Measurements from ENCODE around the gene TCEA3.

TCEA3 gene

DNA sequence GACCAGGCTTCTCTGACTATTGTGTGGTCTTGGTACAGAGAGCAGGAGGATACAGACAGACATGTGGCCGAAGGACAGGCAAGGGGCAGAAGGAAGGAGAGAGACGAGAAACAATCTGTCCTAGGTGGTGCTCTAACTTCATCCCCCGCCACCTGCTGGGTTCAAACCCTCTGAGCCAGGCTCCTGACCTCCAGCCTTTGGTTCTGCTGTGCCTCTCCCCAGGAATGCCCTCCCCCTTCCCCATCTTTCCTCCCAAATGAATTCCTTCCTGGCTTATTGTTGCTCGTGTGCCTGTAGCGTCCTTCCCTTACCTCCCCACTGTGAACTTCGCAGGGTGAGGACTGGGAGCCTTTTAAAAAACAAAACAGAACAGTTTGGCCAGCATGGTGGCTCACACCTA is 5.4 kb downstream of the TCEA3 start:
- DNase-seq: no peak

DNA sequence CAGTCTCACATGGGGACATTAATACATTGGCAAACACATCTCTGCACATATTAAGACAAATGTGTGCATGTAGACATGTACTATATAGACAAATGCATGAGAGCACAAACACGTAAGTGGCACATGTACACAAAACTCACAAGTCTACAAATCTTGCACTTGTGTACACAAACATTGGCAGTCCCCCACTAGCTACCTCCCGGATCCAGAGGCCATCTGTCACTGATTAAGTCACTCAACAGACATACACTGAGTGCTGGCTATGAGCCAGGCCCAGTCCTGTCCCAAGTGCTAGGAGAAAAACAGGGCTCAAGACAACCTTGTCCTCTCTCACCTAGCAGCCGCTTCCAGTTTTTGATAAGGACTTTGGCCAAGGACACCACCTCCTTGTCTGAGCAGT is 7.0 kb downstream of the TCEA3 start:
- DNase-seq: no peak

DNA sequence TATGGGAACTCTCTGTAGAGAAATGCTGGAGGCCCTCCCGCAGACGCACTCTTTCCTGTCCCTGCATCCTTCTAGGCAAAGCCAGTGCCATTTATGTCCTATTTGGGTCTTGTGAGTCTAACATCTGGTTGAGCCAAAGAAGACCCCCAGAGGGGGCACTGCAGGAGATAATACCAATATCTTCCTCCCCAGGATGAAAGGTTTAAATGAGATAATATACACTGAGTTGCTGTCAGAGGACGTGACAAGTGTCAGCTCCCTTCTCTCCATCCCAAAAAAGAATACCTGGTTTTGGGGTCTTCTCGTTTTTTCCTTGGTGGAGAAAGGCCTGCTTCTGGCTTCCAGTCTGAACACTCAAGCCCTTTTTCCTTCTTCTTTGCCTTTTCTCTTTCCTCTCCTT is 7.6 kb downstream of the TCEA3 start:
- DNase-seq: no peak

GRCh38 chr1:23408797-23409290 is 15.7 kb downstream of the TCEA3 start:
- DNase-seq: no peak

- no peak for DNase-seq
These were observed 17.4 kb downstream of the TCEA3 start for GRCh38 chr1:23407016-23407630.

DNA sequence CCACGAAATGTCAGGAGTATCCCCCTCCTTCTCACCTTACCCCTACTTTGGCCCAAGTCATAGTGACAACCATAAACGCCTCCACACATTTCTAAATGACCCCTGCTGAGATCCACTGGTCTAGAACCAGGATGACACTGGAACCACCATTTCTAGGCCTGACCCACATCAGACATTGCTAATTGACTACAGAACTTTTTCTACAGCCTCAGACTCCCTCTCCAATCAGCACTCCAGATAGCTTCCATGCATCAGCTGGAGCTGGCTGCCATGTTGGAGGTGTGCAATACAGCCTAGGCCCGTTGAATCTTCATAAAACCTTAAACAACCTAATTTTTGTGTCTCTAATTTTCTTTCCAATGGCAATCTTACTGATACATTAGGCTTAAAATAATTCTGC is 18.6 kb downstream of the TCEA3 start:
- DNase-seq: no peak

DNA sequence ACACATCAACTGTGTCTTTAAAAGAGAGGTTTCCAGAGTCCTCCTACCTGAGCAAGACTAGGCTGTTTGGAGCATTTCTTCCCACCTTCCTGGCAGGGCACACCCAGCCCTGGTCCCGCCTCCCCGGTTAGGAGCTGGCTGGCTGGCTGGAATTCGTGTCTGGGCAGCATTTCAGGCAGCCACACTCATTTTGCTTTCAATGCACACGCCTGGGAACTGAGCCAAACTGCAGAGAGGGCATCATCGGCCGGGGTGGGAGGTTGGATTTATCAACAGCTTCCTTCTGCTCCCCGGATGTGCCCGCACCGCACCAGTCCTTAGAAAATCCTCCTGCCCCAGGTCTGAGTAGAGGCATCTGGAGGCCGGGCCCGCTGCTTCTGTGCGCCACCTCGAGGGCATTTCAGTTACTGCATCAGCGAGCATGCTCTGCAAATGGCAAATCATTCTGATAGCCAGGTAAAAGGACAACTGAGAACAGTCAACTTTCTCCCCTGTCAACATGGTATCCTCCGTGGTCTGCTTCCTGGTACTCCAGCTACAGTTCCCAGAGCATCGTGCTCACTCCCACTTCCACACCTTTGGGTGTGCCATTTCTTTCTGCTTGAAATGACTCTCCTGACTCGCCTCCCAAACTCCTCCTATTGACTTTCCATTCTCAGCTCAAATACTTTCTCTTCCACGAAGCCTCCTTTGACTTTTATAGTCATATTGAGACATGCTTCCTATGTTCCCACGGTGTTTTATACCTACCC is 20.6 kb downstream of the TCEA3 start:
- DNase-seq: peak; percentile 97

DNA sequence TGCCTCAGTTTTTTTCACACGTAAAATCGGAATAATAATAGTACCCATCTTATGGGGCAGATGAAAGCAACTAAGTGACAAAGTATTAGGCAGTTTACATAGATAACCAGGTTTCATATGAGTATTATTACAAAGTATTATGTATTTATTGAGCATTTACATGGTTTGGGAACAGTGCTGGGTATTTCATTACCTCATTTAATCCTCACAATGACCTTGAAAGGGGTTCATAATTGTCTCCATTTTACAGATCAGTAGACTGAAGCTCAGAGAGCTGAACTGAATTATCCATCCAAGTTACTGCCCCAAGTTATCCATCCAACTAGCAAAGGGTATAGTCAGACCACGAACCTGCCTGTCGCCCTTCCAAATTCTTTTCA is 21.2 kb downstream of the TCEA3 start:
- no peak for DNase-seq

DNA sequence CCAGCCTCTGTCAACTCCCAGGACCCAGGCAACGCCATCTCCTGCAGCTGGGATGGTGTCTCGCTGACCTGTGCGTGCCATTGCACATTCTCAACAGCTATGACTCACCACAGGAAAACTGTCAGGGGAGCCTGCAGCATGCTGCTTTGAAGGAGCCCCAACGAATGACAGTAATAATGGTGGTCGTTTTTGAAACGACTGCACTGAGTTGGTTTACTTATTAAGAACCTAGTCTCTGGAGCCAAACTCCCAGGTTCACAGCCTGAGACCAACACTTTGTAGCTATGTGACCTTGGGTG is 21.6 kb downstream of the TCEA3 start:
- DNase-seq: no peak

DNA sequence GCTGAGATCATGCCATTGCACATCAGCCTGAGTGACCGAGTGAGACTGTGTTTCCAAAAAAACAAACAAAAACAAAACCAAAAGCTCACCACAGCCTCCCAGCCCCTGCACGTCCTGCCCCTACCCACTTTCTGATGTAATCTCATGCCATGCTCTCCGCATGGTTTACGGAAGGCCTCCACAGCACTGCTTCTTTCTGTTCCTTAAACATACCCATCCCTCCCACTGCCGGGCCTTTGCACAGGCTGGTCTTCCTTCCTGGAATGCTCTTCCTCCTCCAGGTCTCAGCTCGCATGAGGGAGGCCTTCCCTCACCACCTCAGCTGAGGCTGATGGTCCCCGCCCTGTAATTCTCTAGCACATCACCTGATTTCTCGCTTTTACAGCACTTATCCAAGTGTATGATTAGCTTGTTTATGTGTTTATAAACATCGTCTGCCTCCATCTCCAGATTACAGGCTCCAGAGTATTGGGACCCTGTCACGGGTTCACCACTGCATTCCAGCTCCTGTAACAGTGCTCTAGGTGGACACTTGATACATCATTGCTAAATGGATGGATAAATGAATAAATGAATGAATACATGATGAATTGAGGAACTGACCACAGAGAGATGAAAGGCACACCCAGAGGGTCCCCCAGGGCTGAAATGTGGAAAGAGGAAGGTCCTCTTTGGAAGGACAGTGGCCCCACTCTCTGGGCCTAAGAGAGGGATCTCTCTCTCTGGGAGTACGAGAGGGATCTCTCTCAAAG is 22.1 kb downstream of the TCEA3 start:
- no peak for DNase-seq

DNA sequence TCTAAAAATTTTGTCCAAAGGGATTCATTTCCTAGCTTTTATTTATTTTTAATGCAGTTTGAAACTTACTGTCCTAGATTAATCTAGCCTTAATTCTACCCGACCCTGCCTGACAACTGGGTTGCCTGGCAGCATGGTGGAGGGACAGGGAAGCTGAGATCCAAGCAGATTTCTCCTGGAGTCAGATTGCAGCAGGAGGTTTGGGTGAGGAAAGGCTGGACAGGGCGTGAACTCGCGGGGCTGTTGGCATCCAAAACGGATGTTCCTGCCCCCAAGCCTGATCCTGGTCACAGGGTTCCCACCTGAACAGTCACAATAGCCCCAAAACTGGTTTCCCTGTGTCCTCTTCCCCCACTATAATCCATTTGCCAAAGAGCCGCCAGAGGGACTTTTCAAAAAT is 23.2 kb downstream of the TCEA3 start:
- no peak for DNase-seq

DNA sequence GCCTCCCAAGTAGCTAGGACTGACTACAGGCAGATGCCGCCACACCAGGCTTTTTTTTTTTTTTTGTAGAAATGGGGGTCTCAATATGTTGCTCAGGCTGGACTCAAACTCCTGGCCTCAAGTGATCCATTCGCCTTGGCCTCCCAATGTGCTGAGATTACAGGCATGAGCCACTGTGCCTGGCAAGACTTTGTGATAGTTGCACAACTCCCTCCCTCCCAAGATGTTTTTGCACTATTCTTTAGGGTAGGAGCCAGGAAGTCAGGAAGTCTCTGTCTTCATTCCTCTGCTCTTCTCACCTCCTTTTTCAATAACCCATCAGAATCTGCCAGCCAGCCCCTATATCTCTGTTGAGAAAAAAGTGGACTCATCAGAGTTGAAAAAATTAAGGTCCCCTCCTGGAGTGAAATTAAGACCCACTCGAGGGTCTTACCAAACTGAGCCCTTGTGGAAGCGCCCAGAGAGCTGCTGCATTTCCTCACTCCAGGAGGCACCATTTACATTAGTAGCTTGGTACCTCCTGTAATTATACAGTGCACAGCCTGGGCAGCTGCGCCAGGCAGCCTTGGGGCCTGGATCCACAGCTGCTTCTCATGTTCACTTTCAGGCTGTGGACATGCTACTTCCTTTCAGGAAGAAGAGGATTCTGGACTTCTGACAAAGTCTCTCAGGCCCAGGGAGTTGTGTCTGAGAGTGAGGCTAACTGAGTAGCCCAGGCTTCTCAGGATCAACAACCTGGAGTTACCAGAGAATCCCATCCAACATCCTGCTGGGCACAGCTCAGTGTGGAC is 24.0 kb downstream of the TCEA3 start:
- no peak for DNase-seq

DNA sequence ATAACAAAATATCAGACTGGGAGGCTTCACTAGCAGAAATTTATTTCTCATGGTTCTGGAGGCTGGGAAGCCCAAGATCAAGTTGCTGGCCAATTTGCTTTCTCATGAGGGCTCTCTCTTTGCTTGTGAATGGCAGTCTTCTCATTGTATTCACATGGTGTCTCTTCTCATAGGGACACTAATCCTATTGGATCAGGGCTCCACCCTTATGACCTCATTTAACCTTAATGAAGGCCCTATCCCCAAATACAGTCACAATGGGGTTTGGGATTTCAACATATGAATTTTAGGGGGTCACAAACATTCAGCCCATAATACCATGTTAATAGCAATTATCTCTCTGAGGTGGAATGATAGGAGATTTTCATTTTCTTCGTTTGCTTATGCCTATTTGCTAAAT is 25.3 kb downstream of the TCEA3 start:
- no peak for DNase-seq

GRCh38 chr1:23397908-23398307 is 26.6 kb downstream of the TCEA3 start:
- no peak for DNase-seq

GRCh38 chr1:23396380-23396779 is 28.2 kb downstream of the TCEA3 start:
- no peak for DNase-seq

- no peak for DNase-seq
These were observed 28.7 kb downstream of the TCEA3 start for GRCh38 chr1:23395849-23396248.

- no peak for DNase-seq
These were observed 29.3 kb downstream of the TCEA3 start for GRCh38 chr1:23395154-23395724.

DNA sequence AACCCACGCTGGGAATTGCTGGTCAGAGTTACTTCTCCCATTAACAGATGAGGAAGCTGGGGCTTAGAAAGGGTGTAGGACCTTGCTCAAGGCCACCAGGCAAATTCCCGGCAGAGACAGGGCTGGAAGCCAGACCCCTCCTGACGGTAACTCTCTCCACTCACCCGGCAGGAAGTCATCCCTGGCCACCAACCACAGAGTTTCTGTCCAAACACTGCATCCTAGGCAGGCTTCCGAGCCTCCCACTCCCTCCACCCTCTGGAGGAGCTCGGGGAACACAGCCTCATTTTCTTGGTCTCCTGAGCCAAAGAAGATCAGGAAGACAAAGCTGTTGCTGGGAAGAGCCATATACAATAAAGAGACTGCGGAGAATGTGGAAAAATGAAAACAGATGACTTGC is 29.9 kb downstream of the TCEA3 start:
- no peak for DNase-seq

DNA sequence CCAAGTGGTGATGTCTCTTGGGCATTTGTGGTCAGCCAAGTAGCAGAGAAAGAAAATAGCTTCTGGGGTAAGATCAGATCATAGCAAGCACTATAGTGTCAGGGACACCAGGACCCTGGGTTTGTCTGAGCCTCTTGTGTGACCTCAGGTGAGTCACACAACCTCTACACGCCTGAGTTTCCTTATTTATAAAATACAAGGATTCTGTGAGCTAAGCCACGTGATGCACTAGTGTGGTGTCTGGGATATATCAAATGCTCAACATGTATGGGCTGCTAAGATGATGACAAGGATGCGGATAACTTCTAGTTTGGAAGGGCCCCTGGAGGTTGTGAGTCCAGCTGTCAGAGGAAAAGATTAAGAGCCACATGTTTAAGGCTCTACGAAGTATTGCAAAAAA is 30.4 kb downstream of the TCEA3 start:
- no peak for DNase-seq

DNA sequence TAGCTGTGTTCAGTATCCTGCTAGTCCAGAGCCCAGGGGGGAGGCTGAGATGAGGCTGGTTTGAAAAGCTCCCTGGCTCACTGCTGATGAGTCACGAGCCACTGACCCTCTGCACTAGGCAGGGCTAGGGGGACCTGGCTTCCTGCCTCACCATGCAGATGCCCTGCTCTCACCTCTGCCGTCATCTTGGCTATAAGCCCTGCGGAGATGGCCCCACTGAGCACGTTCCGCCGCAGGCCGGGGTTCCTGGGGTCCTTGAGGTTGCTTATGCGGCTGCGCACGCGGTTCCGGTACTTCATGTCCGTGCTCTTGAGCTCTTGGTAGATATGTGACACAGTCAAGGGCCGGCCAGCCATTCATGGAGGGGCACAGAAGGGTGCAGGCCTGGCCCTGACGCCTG is 30.8 kb downstream of the TCEA3 start:
- no peak for DNase-seq

DNA sequence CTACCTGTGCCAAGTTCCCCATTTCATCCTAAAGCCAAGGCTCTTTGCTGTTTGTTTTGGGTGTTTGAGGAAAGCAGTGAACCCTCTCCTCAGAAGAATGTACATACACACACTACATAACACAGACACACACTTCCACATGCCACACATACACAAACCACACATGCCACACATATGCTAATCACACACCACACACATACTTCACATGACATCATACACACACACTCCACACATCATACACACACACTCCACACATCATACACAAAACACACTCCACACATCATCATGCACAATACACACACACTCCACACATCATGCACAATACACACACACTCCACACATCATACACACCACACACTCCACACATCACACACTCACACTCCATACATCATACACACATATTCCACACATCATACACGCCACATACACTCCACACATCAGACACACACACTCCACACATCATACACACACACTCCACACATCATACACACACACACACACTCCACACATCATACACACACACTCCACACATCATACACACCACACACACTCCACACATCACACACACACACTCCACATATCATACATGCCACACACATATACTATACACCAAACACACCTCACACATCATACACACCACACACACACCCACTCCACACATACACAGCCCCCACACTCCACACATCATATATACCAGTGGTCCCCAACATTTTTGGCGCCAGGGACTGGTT is 32.3 kb downstream of the TCEA3 start:
- no peak for DNase-seq

- DNase-seq: no peak
These were observed 34.7 kb downstream of the TCEA3 start for GRCh38 chr1:23389837-23390321.
